Neutrophil (primary cell): ENCODE results near the gene ST14.

Experiments used
- H3K27ac ChIP-seq: fragments of 200-600 bp; sonication (generic); 2 replicates; pipeline ENCODE4 v1.5.1; 2016; ENCODE audit warnings: mild to moderate bottlenecking, moderate library complexity
- H3K27me3 ChIP-seq: fragments of 200-600 bp; sonication (generic); 2 replicates; pipeline ENCODE4 v1.6.0; 2016; ENCODE audit warnings: mild to moderate bottlenecking
- H3K36me3 ChIP-seq: fragments of 200-600 bp; sonication (generic); 2 replicates; pipeline ENCODE4 v1.5.1; 2017
- H3K4me1 ChIP-seq, 2 experiments: fragments of 200-600 bp in 1 of 2; sonication (generic) in 1 of 2; 1 replicate in 1 of 2; 2 replicates in 1 of 2; pipeline versions ENCODE4 v1.5.1 to v1.6.1; 2013 to 2016; ENCODE audit warnings: low read depth in 1 of 2, low read length in 1 of 2, mild to moderate bottlenecking in 1 of 2, moderate library complexity in 1 of 2; ENCODE audit not compliant: control insufficient read depth in 1 of 2, insufficient read depth in 1 of 2
- H3K4me3 ChIP-seq, 2 experiments: fragments of 200-600 bp in 1 of 2; sonication (generic) in 1 of 2; 1 replicate in 1 of 2; 2 replicates in 1 of 2; pipeline ENCODE4 v1.5.1; 2013 to 2016; ENCODE audit warnings: low read depth in 1 of 2, low read length in 1 of 2, mild to moderate bottlenecking in 1 of 2, moderate library complexity in 1 of 2
- H3K9me3 ChIP-seq: fragments of 200-600 bp; sonication (generic); 2 replicates; pipeline ENCODE4 v1.5.1; 2016
- CTCF ChIP-seq: fragments of 200-600 bp; sonication (generic); IDR thresholded peaks from 2 replicates; pipeline ENCODE4 v1.5.1; 2016; ENCODE audit warnings: antibody characterized with exemption

The ST14 gene

DNA sequence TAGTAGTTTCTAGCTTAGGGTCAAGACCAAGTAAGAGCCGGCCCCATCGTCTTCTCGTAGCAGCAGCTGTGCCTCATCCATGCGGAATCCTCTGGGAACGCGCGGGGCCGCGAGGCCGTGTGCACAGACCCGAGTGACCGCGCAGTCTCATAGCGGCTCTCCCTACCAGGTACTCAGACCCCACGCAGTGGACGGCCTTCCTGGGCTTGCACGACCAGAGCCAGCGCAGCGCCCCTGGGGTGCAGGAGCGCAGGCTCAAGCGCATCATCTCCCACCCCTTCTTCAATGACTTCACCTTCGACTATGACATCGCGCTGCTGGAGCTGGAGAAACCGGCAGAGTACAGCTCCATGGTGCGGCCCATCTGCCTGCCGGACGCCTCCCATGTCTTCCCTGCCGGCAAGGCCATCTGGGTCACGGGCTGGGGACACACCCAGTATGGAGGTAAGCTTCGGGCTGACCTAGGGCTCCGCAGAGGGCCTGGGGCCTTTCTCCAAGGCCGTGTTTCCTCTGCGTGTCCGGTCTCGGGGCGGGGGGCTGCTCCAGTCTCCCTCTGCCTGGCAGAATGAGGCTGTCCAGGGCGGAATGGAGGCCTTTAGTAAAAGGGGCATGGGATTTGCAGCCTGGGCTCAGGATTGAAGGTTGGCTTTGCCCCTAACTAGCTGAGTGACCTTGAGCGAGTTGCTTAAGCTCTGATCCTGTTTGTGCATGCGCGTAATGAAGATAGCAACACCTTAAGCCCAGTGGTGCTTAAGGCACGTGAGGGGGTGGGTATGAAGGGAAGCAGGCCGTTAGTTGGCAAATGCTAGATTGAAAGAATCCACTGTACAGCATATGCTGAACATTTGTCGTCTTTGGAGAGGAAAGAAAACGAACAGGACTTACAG is 48.9 kb downstream of the ST14 start:
- H3K4me3 ChIP-seq, result no peak overlapping the region

DNA sequence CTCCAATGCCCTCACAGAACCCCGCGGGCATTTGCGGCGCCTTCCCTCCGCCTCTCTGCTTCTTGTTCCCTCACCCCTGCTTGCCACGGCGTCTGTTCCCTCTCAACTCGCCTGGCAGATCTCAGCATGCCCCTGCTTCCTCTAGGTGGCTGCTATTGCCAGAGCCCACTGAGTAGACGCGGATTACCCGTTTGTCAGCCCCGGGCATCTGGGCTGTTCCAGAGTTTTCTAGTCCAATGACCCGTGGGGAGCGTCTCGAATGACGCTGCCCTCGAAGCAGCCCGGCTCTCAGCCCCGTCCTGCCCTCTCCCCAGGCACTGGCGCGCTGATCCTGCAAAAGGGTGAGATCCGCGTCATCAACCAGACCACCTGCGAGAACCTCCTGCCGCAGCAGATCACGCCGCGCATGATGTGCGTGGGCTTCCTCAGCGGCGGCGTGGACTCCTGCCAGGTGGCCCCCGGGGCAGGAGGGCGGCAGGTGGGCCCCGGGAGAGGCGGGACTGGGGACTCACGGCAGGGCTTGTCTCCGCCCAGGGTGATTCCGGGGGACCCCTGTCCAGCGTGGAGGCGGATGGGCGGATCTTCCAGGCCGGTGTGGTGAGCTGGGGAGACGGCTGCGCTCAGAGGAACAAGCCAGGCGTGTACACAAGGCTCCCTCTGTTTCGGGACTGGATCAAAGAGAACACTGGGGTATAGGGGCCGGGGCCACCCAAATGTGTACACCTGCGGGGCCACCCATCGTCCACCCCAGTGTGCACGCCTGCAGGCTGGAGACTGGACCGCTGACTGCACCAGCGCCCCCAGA is 49.7 kb downstream of the ST14 start:
- Histone ChIP-seq H3K4me3 (no peak overlapping the region), H3K9me3 (no peaks in the 10 kb centered on the region), H3K27ac (no peak overlapping the region), H3K27me3 (peaks cover 17% of the 10 kb centered on the region), H3K4me1 (peaks cover 0 to 5% of the 10 kb centered on the region in 2 experiments), H3K36me3 (no peaks in the 10 kb centered on the region)
- TF ChIP-seq CTCF, result no peak

More for the DNA sequence above, 48.9 kb downstream of the ST14 start:
- Histone ChIP-seq H3K36me3 (no peaks in the 10 kb centered on the region), H3K27me3 (peaks cover 23% of the 10 kb centered on the region), H3K9me3 (no peaks in the 10 kb centered on the region), H3K4me1 (peaks cover 0 to 5% of the 10 kb centered on the region in 2 experiments), H3K27ac (no peak overlapping the region)
- no peak for TF ChIP-seq CTCF

DNA sequence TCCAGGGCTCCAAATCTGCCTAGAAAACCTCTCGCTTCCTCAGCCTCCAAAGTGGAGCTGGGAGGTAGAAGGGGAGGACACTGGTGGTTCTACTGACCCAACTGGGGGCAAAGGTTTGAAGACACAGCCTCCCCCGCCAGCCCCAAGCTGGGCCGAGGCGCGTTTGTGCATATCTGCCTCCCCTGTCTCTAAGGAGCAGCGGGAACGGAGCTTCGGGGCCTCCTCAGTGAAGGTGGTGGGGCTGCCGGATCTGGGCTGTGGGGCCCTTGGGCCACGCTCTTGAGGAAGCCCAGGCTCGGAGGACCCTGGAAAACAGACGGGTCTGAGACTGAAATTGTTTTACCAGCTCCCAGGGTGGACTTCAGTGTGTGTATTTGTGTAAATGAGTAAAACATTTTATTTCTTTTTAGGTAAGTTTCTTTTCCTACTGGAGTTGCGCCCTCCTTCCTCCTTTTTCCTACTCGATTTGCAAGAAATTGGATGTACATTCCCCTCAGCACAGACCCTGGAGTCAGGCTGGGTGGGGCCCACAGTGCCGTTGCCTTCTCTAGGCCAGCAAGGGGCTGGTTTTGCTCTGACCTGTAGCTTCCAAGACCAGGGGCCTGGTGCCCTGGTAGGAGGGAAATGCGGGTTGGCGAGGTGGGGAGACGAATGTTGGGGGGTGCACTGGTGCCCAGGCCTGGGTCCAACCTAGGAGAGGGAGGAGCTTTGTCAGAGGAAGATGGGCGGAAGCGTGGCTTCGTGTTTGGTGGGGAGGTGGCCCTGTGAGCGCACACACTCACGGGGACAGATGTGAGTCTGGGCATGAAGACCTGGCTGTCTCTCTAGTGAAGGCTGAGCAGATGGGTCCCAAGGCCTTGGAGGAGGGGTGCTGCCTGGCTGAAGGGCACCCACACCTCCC is 50.6 kb downstream of the ST14 start:
- H3K36me3 ChIP-seq, result no peaks in the 10 kb centered on the region
- no peaks in the 10 kb centered on the region for H3K9me3 ChIP-seq
- H3K27ac ChIP-seq, result no peak overlapping the region
- H3K27me3 ChIP-seq, result peaks cover 26% of the 10 kb centered on the region
- no peak for TF ChIP-seq CTCF
- no peak overlapping the region for H3K4me3 ChIP-seq
- H3K4me1 ChIP-seq, result peaks cover 0 to 5% of the 10 kb centered on the region in 2 experiments

DNA sequence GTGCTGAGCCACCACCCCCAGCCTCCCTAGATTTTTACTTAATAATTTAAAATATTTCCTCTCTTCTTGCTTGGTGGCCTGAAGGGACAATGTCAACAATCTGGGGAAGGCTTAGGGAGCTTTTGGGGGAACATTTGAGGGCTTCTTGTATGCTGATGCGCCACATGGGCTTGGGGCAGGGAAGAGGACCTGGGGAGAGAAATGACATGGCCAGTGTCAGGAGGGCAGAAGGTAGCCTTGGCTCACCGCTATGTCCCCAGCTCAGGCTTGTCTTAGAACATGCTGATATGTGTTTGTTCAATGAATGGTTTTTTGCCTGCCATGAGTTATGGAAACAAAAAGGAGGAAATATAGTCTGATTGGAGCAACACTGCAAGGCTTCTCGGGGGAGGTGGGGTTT is 51.6 kb downstream of the ST14 start:
- no peak for TF ChIP-seq CTCF
- Histone ChIP-seq H3K36me3 (no peaks in the 10 kb centered on the region), H3K4me1 (peaks cover 0 to 5% of the 10 kb centered on the region in 2 experiments), H3K27me3 (peaks cover 34% of the 10 kb centered on the region), H3K9me3 (no peaks in the 10 kb centered on the region), H3K27ac (no peak overlapping the region), H3K4me3 (no peak overlapping the region)

DNA sequence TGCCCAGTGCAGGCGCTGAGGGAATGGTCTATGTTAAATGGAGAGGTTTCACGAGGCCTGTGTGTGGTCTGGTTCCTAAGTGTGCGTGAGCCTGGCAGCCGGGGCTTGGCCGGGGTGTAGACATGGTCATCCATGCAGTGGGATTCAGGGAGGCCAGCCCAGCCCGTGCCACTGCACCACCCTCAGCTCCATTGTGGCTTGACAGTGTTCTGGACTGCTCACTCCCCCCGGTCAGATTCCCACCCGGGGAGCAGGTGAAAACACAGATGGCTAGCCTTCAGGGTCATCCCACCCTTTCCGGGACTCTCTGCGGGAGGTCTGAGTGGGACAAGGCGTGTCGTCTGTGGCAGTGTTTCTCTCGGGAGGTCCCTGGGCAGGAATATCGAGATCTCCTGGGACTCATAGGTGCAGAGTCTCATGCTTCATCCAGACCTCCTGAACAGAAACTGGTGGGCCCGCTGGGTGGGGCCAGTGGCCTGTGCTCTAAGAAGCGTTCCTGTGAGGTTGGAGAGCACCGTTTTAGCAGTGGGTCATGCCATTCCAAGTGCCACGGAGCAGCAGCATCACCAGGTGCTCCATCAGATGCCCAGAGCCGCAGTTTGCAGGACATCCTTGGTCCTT is 52.3 kb downstream of the ST14 start:
- no peak overlapping the region for H3K27ac ChIP-seq
- no peak for TF ChIP-seq CTCF
- no peaks in the 10 kb centered on the region for H3K36me3 ChIP-seq
- H3K27me3 ChIP-seq, result peaks cover 34% of the 10 kb centered on the region
- peaks cover 0 to 5% of the 10 kb centered on the region in 2 experiments for H3K4me1 ChIP-seq
- H3K9me3 ChIP-seq, result no peaks in the 10 kb centered on the region
- H3K4me3 ChIP-seq, result no peak overlapping the region
